IPS-11a (cell line): ENCODE results near the gene TSPAN5.

Experiments used
- H3K4me3 ChIP-seq: one replicate; pipeline ENCODE4 v1.5.1; 2013; ENCODE audit warnings: low read depth, low read length, control low read depth

Gene TSPAN5

DNA sequence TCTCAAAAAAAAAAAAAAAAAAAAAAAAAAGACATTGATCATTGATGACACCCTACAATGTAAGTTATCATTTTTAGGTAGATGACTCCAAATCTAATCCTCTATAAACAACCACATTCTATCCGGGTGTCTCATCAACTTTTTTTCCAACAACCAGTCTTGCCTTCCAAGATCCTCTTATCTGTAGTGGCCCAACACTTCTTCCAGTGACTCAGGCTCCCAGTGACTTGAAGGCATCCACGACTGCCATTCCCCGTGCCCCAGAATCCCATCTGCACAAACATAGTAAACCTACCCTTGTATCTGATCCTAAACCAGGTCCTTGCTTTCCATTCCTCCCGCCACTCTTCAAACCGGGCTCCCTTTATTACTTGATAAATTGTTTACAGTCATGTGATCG lies 15.6 kb upstream of the TSPAN5 start:
- no peak overlapping the region for H3K4me3 ChIP-seq

DNA sequence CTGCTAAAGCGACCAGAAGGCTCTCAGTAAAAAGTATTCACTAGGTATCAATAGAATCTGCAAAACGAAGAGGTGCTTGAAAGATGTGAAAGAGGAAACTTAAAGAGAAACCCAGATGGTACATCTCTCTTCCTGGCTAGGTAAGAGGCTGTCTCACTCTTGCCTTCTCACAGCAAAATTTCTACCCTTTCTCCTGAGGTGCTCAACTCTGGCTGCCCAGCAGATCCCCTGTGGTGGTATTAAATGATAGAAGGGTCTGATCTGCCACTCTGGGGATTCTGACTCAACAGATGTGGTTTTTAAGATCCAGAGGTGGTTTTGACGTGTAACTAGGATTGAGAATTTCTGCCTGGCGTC lies 14.9 kb upstream of the TSPAN5 start:
- H3K4me3 ChIP-seq: no peak overlapping the region

DNA sequence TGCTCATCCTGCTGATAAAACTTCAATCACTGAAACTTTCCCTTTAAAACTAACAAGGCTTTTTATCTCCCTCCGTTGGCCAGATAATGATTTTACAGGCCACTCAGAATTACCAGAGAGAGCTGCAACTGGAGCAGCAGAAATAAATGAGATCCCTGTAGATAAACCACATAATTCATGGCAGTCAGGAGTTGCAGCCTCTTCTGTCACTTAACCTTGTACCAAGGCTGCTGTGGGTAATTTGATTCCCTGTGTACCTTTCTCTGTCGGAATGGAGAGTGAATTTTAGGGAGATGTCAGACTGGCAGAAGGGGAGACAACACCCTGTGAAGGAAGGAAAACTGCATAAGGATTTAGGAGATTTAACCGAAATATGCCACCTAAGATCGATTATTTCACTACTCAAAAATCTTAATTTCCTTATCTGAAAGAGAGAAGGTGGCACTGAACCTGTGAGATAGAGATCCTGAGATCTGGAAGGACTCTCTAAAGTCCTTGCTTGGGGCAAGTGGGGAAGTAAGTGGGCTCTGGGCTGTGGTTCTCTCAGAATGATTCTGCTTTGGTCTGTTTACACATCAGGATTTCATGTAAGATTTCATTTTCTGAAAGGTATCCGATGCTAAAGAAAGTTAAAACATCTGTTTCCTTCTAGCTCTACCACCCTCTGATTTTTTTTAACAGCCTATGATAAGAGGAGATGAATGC lies 14.3 kb upstream of the TSPAN5 start:
- H3K4me3 ChIP-seq: no peak overlapping the region

- H3K4me3 ChIP-seq: no peak overlapping the region
Measured at GRCh38 chr4:98671131-98671530, 12.7 kb upstream of the TSPAN5 start.

GRCh38 chr4:98670186-98670585 lies 11.8 kb upstream of the TSPAN5 start:
- H3K4me3 ChIP-seq: no peak overlapping the region

DNA sequence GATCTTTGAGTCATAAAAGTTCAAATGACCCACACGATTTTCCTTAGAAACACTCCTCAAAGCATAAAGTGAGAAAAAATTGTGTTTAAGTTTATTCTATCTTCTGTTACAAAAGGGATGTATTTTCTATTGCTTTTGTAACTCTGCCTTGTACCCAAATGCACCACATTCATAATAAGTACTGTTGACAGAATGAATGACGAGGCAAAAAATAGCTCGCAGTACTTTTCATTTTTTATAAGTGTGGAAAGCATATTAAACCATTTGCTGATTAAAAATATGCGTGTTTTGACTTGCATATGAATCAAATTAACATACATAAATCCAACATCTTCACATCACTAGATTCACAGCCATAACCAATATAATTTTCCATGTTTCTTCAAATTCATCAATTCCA lies 11.2 kb upstream of the TSPAN5 start:
- H3K4me3 ChIP-seq: no peak overlapping the region

DNA sequence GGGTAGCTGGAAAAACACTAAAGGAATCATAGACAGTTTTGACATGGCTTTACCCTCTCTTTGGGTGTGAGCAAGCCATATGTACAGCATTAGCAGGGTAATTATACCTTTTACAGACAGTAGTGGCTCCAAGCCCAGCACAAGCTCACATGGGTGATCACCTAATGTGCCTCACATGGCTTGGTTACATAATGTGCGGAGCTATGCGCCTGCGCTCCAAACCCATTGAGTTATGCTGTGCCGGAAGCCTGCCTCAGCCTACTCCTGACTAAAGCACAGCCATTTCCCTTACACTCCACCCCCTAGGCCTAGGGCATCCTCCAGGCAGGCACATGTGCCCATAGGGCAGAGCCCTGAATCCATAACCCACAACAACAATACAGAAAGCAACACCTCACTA lies 6.5 kb upstream of the TSPAN5 start:
- H3K4me3 ChIP-seq: no peak overlapping the region

GRCh38 chr4:98663226-98664006 lies 5.0 kb upstream of the TSPAN5 start:
- no peak overlapping the region for H3K4me3 ChIP-seq

DNA sequence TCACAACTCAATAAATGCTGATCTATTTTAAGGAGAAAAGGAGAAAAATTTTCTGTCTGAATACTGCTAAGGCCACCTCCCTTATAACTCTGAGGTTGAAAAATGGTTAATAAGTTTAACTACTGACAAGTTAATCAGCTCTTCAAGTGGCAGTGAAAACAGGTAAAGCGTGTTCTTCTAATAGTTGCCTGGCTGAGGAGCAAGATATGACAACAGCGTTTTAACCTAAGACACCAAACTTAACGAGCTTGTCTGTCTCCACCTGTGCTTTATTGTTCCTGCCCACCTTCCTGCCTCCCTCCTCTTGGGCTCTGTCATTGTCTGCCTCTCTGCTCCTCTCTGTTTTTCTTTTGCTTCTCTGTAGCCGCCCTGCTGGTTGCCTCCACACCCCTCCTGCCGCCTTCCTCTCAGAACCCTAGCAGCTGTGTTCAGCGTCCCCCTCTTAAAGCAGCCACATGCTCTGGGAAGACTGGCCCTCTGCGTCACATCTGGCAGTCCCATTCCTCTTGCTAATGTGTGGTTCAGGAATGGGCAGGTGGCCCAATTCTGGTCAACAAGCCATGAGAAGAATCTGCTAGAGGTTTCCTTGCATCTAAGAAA lies 4.3 kb upstream of the TSPAN5 start:
- H3K4me3 ChIP-seq: no peak overlapping the region

DNA sequence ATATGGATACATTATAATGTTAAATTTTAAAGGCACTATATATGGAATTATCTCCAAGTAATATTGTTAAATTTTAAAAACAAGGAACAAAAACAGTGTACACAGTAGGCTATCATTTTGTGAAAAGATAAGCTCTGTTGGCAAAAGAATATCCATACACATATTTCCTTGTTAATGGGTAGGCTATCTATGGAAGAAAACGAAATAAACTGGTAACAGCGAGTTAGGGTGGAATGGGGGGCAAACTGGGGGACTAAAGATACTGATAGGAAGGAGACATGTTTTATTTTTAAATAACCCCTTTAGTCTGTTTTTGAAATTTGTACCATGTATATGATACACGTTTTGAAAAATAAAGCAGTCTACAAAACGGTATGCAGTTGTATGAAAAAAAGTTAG lies 3.6 kb upstream of the TSPAN5 start:
- no peak overlapping the region for H3K4me3 ChIP-seq

DNA sequence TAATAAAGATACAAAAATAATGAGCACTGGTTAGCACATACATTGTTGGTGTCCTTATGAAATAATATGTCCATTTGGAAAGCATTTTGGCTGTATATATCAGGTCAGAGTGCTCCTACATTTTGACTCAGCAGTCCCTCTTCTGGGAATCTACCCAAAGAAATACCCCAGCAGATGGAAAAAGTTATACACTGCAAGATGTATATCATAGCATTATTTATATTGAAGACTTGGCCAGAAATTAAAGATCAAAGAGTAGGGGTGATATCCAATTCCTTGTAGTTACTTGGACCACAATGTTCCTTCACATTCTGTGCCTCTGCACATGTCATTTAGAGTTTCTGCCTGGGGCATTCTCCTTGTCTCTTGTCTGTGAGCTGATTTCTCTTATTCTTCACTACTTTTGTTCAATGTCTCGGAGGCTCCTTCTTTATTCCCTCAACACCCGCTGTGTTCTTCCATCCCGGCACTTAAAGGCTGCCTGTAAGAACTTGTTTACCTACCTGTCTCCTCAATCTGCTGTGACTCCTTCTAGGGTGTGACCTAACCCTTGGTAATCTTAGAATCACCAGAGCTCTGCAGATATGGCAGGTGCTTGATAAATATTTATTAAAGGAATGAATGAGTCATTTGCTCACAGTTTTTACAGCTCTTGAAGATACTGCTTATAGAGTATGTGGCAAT lies 3.1 kb upstream of the TSPAN5 start:
- no peak overlapping the region for H3K4me3 ChIP-seq

DNA sequence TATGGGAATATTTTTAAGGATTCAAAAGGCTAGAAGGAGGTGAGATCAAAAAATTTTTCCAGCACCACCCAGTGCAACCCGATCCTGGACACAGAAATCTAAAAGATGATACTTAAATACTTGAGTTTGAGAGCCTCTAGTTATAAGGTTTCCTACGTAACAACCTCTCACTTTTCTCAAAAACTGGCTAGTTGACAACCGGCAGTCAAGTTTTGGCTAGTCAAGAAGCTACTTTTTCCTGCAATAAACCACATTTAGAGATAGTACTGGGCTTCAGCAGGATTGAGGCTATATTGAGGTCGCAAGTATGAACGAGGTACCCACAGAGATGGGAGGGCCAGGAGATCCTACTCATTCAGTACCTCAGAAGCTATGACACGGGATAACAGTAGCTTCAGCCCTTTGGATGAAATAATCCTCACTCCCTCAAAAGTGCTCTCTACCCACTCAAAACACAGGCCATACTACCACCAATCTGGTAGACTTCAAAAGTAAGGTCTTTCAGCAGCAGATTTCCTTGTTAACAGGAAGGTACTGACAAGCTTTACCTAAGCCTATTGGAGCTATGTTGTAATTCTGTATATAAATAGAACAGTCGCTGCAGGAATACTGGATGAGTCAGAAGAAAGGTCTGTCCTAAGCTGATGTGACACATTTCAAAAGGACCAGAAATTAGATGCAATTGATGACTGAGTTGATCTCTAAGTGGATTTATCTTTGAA lies 1.5 kb upstream of the TSPAN5 start:
- peak overlapping the region; percentile 84 for H3K4me3 ChIP-seq

GRCh38 chr4:98659106-98659592 lies 738 bp upstream of the TSPAN5 start:
- peak overlapping the region; percentile 84 for H3K4me3 ChIP-seq

DNA sequence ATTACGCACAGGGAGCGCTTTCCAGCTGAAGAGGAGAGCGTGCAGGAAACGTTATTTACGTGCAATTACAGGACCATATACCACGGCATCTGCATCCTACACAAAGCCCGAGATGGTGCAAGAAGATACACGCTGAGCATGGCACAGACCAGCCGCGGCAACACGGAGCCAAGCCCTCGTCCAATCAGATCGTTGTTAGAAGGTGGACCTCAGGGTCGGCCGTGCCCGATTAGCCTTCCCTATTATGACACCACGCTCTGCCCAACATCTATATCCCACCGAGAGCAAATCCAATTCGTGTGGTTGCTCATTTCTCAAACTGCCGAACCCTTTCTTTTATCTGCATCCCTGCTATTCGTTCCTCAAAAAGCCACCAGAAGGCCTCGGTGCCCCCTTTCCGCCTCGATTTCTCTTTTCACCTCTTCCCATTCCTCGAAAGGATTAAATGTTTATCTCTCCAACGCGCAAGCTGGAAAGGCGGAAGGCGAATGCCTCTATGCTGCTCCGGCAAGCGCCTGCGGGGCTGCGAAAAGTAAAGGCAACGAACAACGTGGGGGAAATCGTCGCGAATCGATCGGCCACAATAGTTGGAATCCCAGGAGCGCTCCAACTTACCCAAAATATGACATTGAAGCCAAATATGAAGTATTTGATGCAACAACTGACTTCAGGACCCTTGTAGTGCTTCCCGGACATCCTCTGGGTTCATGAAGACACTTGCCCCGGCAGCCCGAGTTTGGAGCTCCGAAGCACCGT lies 702 bp downstream of the TSPAN5 start:
- peak overlapping the region; percentile 49 for H3K4me3 ChIP-seq

DNA sequence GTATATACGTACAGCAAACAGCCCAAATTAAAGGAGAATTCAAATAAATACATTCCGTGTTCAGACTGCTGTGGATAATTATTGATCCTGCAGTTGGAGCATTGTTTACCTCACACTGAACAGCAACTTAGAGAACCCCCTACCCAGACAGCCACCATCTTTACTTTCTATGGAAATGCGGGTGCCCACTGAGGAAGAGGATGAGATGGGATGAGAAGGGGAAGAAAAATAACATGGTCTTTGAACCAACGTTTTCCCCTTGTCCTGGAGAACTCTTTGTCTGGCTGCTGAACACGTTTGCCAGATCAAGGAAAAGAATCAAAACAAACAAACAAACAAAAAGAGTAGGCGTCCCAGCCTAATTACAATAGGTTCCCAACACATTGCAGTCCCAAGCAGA lies 1.5 kb downstream of the TSPAN5 start:
- no peak overlapping the region for H3K4me3 ChIP-seq

GRCh38 chr4:98656443-98656842 lies 2.0 kb downstream of the TSPAN5 start:
- H3K4me3 ChIP-seq: no peak overlapping the region

DNA sequence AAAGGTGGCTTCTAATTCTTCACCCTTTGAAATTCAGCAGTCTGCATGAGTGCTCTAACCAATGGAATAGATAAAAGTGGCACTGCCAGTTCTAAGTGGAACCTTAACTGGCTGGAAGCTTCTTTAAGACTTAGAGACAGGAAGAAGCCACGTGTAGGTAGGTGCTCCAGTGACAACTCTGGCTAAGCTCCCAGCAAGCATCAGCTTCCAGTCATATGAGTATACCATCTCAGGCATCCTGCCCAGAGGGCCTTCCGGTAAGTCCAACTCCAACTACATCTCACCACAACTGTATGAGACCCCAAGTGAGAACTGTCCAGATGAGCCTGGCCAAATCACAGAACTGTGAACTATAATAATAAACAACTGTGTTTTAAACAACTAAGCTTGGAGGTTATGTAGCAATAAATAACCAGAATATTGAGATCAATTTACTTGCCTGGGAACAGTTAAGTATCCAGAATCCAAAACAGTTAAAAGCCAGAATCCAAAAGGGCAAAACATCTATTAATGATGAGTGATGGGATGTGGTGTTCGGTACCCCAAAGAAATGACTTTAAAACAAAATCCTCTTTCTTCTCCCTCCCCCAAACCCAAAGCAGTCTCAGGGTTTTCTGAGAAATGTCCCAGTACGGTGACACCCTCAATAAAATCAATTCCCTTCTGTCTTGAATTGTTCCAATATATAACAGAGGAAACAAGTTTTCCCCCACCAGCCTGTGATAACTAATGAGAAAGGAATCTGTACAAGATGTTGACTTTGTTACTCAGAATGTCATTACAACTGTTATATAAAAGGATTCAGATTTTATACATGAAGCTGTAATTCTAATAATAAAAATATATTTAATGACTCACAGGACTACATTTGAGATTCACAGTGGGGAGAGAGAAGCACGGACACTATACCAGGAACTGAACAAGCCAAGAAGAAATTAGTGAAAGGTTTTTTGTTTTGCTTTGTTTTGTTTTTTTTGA lies 4.2 kb downstream of the TSPAN5 start:
- no peak overlapping the region for H3K4me3 ChIP-seq

DNA sequence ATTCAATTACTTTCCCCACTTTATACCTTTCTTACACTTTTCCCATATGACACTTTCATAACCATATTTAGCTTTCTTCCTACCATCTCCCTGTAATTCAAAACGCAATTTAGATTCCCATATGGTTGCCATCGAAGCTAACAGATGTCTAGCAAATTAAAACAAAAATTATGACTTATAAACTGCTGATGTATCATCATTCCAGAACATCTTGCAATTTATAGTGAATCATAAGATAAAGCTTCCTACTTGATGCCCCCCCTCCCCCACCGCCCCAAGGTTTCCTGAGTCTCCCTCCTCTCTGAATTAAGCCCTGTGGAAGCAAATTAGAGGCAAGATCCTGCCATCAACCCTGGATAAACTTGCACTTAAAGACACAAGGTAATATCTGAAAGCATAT lies 5.4 kb downstream of the TSPAN5 start:
- no peak overlapping the region for H3K4me3 ChIP-seq

GRCh38 chr4:98648602-98649001 lies 9.8 kb downstream of the TSPAN5 start:
- H3K4me3 ChIP-seq: no peak overlapping the region
